ENCODE data around the gene VPS51. TPM values are rescaled to one million over a fixed set of nuclear protein-coding genes. Genes with fewer than 3 reads are reported as not detected.
A peak's percentile ranks its signal among the peaks of the same experiment; 100 is the strongest.

VPS51 gene
- total and polyA plus RNA-seq, 2 of the 13 experiments (the other 11 are each of a cell fraction or from before 2014, with no cell fraction given) = 76.3 to 90.6 TPM

- TF ChIP-seq PPARG (CRISPR knock-in tag; conservative IDR thresholded peaks at IDR 0.05) = 0 out of 2 replicates have a peak, but pooled peaks have one; percentile 36
- no peak for TF ChIP-seq PHB2 (IDR thresholded peaks at IDR 0.05; ENCODE audit: partially characterized antibody)
- TF ChIP-seq ZNF704 (CRISPR knock-in tag; IDR thresholded peaks at IDR 0.05; ENCODE audit: borderline replicate concordance) = 0 out of 2 replicates have a peak, but pooled peaks have one; percentile 50
- TF ChIP-seq ZNF143 (CRISPR knock-in tag; IDR thresholded peaks at IDR 0.05) = no peak
- TF ChIP-seq KAT8 (CRISPR knock-in tag; IDR thresholded peaks at IDR 0.05) = peak; percentile 26; the same call in 1 of the 2 replicates
- TF ChIP-seq ZNF17 (CRISPR knock-in tag; IDR thresholded peaks at IDR 0.05) = no peak
- TF ChIP-seq ZNF563 (CRISPR knock-in tag; IDR thresholded peaks at IDR 0.05) = no peak; the same call in 1 of the 2 replicates
- no peak for TF ChIP-seq TMF1 (CRISPR knock-in tag; IDR thresholded peaks at IDR 0.05; ENCODE audit: low read depth)
- 0 out of 2 replicates have a peak, but pooled peaks have one; percentile 14 for TF ChIP-seq BCL6 (CRISPR knock-in tag; IDR thresholded peaks at IDR 0.05)
- peak; percentile 76 for TF ChIP-seq ZNF124 (CRISPR knock-in tag; IDR thresholded peaks at IDR 0.05)
- TF ChIP-seq NFIB (CRISPR knock-in tag; IDR thresholded peaks at IDR 0.05; ENCODE audit: borderline replicate concordance) = no peak
- TF ChIP-seq ZSCAN9 (CRISPR knock-in tag; IDR thresholded peaks at IDR 0.05; ENCODE audit: borderline replicate concordance) = no peak; the same call in 1 of the 2 replicates
- peak; percentile 52; the same call in 1 of the 2 replicates for TF ChIP-seq ZNF780A (CRISPR knock-in tag; IDR thresholded peaks at IDR 0.05)
- TF ChIP-seq ZNF264 (CRISPR knock-in tag; IDR thresholded peaks at IDR 0.05) = no peak
- TF ChIP-seq DR1 (CRISPR knock-in tag; IDR thresholded peaks at IDR 0.05) = no peak
- 0 out of 2 replicates have a peak, but pooled peaks have one; percentile 32 for TF ChIP-seq ZNF275 (CRISPR knock-in tag; IDR thresholded peaks at IDR 0.05; ENCODE audit: borderline replicate concordance)
- TF ChIP-seq ZNF232 (CRISPR knock-in tag; IDR thresholded peaks at IDR 0.05; ENCODE audit: borderline replicate concordance) = no peak
- TF ChIP-seq HIVEP1 (CRISPR knock-in tag; IDR thresholded peaks at IDR 0.05) = no peak; the same call in 1 of the 2 replicates
- TF ChIP-seq MAZ (IDR thresholded peaks at IDR 0.05; ENCODE audit: borderline replicate concordance, low read depth, low read length) = no peak; the same call in 1 of the 2 replicates
- no peak for TF ChIP-seq MAZ (CRISPR knock-in tag; IDR thresholded peaks at IDR 0.05; ENCODE audit: low read depth)
- no peak for TF ChIP-seq FOSL1 (CRISPR knock-in tag; IDR thresholded peaks at IDR 0.05; ENCODE audit: borderline replicate concordance)
- TF ChIP-seq MLLT10 (CRISPR knock-in tag; IDR thresholded peaks at IDR 0.05) = no peak
- TF ChIP-seq HNRNPLL (IDR thresholded peaks at IDR 0.05; ENCODE audit: low read depth, low read length, poor library complexity, severe bottlenecking) = peak; percentile 56
- peak; percentile 54 for TF ChIP-seq YY1 (IDR thresholded peaks at IDR 0.05; ENCODE audit: insufficient read depth, insufficient replicate concordance, low read depth, low read length)
- TF ChIP-seq ZNF317 (CRISPR knock-in tag; IDR thresholded peaks at IDR 0.05) = no peak
- no peak for TF ChIP-seq TSC22D2 (CRISPR knock-in tag; IDR thresholded peaks at IDR 0.05; ENCODE audit: borderline replicate concordance)
- TF ChIP-seq ZNF883 (CRISPR knock-in tag; IDR thresholded peaks at IDR 0.05; ENCODE audit: not compliant biosample characterization) = no peak
- TF ChIP-seq ZNF83 (CRISPR knock-in tag; IDR thresholded peaks at IDR 0.05; ENCODE audit: borderline replicate concordance) = no peak
- 0 out of 2 replicates have a peak, but pooled peaks have one; percentile 7 for TF ChIP-seq ZFP82 (CRISPR knock-in tag; IDR thresholded peaks at IDR 0.05; ENCODE audit: borderline replicate concordance)
- no peak for TF ChIP-seq PTBP1 (IDR thresholded peaks at IDR 0.05; ENCODE audit: low read depth, low read length, poor library complexity, severe bottlenecking)
Measured at GRCh38 chr11:65112546-65113360, 16.7 kb downstream of the VPS51 start (continued).
